ENCODE measurements around the gene SYNRG.

Gene SYNRG

DNA sequence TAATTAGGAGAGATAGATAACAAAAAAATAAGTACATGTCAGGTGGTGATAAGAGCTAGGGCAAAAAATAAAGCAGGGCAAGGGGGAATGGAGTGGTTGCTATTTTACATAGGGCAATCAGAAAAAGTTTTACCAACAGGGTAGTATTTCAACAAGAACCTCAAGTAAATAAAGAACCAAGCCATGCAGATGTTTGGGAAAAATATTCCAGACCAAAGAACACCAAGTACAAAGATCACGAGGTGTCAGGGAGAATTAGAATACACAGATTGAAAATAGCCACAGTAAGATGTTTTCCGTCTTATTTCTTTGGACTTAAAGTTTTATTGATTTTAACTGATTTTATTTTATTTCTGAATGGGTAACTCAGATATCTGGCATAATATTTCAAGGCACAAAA lies 11.1 kb downstream of the SYNRG start:
- no peak for DNase-seq (ENCODE audit: low read depth)

DNA sequence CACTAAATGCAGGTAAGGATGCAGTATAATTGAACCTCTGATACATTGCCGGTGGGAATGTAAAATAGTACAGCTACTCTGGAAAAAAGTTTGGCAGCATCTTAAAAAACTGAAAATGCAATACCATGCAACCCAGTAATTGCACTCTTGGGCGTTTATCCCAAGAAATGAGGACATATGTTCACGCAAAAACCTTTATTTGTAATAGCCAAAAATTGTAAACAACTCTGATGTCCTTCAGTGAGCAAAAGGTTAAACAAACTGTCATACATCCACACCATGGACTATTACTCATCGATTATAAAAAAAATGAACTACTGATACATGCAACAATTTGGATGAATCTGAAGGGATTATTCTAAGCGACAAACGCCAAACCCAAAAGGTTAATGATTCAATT lies 16.9 kb downstream of the SYNRG start:
- DNase-seq (ENCODE audit: low read depth): no peak

GRCh38 chr17:37585066-37585465 lies 24.2 kb downstream of the SYNRG start:
- no peak for DNase-seq (ENCODE audit: low read depth)

- no peak for DNase-seq (ENCODE audit: low read depth)
Observed at GRCh38 chr17:37576281-37576680, 32.9 kb downstream of the SYNRG start.

DNA sequence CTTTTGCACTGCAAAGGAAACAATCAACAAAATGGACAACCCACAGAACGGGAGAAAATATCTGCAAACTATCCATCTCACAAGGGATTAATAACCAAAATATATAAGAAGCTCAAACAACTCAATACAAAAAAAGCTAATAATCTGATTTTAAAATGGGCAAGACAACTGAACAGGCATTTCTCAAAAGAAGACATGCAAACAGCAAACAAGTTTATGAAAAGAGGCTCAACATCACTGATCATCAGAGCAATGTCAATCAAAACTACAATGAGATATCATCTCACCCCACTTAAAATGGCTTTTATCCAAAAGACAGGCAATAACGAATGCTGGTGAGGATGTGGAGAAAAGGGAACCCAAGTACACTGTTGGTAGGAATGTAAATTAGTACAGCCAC lies 34.8 kb downstream of the SYNRG start:
- DNase-seq (ENCODE audit: low read depth): no peak

- DNase-seq (ENCODE audit: low read depth): no peak
Observed at GRCh38 chr17:37571674-37572073, 37.5 kb downstream of the SYNRG start.

- DNase-seq (ENCODE audit: low read depth): peak; percentile 4
Observed at GRCh38 chr17:37570527-37571093, 38.6 kb downstream of the SYNRG start.

DNA sequence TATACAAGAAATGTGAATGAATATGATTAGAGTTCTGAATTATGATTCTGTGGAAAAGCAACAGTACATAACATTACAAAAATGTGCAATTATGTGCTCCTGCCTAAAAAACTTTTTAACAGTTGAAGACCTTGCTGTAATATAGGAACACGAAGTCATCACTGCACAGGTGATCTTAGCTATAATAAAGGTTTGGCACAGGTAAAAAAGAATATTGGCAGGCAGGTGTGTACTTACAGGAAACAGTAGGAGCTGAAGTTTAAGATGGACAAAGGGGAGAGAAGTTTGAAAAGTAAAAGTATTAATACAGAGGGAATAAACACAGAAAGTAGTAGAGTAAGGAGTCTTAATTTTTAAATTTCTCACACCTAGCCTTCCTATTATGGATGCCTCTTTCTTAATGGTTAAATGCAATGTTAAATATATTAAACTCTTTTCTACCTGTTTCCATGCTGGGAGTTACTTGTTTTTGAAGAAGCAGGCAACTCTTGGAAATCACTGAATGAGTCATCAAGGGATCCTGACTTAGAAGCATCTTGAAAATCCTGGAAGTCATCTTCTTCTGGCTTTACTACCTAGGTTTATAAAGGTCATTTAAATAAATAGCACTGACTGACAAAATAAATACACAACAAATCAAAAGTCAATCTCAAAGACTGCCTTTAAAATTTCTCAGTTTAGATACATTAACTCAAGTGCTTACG lies 40.7 kb downstream of the SYNRG start:
- DNase-seq (ENCODE audit: low read depth): no peak

- no peak for DNase-seq (ENCODE audit: low read depth)
Observed at GRCh38 chr17:37567538-37567937, 41.7 kb downstream of the SYNRG start.

- DNase-seq (ENCODE audit: low read depth): no peak
Observed at GRCh38 chr17:37567137-37567536, 42.1 kb downstream of the SYNRG start.

- no peak for DNase-seq (ENCODE audit: low read depth)
Observed at GRCh38 chr17:37564252-37564651, 45.0 kb downstream of the SYNRG start.

GRCh38 chr17:37562016-37562745 lies 47.0 kb downstream of the SYNRG start:
- DNase-seq (ENCODE audit: low read depth): no peak

DNA sequence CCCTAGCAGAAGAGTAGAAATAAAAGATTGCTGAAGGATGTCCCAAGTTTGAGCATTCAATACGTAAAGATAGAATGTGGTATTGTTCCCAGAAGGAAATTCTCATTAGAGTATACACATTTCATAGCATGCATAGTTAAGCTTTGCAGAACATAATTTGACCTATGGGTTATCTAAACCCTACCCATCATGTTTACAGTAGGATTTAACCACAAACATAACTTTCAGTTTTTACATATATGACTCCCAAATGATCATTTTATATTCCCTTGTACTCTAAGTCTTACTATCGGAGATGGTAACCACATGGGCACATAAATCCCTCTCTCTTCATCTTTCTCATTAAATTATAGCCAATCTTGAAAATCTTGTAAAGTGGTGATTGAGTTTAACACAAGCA lies 50.9 kb downstream of the SYNRG start:
- no peak for DNase-seq (ENCODE audit: low read depth)

GRCh38 chr17:37557482-37557881 lies 51.7 kb downstream of the SYNRG start:
- no peak for DNase-seq (ENCODE audit: low read depth)

DNA sequence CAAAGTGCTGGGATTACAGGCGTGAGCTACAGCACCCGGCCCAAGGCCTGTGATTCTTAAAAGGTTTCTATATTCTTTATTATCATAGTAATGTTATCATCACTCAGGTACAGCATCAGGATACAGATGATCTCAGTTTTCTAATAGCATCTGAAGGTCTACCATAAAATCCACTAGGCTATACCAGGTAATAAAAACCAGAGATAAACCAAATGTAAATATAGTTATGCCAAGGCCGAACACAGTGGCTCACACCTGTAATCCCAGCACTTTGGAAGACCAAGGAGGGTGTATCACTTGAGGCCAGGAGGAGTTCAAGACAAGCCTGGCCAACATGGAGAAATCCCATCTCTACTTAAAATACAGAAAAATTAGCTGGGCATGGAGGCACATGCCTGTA lies 53.8 kb downstream of the SYNRG start:
- no peak for DNase-seq (ENCODE audit: low read depth)

DNA sequence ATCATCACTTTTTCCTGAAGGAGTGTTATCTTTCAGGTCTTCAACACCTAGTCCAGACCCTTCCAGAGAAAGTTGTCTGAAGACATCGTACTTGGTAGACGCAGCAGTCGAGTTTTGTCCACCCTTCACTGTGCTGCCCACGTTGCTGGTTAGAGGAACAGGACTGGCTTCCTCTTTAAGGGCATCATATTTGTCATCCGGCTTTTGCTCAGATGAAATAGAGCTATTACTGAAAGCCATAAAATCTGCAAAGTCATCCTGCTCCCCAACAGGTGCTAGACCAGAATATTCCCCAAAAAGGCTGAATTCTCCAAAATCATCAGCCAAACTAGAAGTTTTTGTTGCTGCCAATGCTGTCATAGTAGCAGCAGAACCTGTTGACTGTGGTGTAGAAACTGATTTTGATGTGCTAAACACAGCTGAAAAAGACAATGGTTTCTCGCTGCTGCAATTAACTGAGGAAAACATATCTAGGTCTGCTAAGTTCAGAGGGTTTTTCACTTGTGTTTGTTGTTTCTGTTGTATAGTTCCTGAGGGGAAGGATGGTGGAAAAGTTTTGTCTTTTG lies 55.7 kb downstream of the SYNRG start:
- DNase-seq (ENCODE audit: low read depth): no peak

DNA sequence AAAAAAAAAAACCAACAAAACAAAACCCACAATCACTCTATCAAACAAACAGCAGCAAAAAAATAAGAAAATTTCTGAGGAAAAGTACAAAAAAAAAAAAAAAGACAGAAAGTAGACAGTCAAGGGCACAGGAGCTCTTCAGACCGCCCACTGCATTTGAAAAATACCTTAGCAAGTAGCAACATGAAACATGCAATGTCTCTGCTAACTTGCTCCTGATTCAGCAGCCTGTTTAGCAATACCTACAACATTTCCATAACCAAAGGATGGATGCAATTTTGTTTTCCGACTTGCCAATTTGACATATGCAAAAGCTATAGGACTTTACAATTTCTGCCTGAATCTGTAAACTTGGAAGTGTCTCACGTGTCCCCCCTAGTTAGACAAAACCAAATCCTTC lies 57.4 kb downstream of the SYNRG start:
- DNase-seq (ENCODE audit: low read depth): no peak

GRCh38 chr17:37547986-37548385 lies 61.2 kb downstream of the SYNRG start:
- no peak for DNase-seq (ENCODE audit: low read depth)

DNA sequence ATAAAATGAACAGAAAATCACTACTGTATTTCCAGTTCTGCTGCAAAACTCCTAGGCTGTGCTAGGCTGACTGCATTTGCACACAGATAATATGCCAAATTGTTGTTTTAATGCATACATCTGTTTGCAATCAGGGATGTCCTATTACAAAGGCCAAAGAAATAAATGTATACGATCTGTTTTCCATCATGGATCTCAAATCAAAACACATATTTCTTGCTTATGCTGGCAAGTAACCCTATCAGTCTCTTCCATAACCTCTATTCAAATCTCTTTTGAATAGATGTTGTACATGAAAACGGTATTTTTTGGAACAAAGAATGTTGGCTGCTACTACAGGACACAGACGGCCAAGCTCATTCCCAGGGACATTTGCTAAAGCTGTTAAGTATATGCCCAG lies 62.9 kb downstream of the SYNRG start:
- no peak for DNase-seq (ENCODE audit: low read depth)

DNA sequence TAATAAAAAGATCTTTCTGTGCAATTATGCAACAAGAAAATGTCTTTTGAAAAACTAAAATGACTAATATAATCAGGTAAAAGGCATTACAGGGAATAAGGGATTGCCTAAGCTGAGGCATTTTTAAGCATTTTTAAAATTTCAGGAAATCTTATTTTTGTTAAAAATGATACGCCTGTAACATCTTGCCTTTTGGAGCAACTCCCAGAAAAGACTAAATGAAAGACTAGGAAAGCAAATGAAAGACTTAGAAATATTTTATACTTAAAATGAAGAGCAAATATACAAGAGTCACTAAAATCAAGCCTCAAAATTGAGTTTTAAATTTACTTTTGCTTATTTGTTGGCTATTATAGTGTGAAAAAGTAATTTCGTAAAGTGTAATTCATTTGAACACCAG lies 63.7 kb downstream of the SYNRG start:
- no peak for DNase-seq (ENCODE audit: low read depth)

DNA sequence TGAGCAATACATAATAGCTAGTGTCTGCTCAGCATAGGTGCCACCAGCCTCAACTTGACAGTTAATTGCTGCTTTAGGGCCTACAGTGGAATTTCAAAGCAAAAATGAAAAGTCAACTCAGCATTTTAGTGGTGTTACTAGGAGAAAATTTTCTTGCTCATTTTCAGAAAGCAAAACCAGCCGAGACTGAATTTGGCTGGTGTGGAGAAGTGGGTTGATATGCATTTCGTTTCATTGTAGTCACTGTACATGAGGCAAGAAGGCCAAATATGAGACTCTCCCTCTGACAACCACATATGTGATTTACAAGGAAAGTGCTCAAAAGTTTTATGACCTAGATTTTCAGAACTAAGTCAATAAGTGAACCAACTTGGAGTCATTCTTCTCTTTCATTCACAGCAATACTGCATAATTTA lies 65.6 kb downstream of the SYNRG start:
- no peak for DNase-seq (ENCODE audit: low read depth)

DNA sequence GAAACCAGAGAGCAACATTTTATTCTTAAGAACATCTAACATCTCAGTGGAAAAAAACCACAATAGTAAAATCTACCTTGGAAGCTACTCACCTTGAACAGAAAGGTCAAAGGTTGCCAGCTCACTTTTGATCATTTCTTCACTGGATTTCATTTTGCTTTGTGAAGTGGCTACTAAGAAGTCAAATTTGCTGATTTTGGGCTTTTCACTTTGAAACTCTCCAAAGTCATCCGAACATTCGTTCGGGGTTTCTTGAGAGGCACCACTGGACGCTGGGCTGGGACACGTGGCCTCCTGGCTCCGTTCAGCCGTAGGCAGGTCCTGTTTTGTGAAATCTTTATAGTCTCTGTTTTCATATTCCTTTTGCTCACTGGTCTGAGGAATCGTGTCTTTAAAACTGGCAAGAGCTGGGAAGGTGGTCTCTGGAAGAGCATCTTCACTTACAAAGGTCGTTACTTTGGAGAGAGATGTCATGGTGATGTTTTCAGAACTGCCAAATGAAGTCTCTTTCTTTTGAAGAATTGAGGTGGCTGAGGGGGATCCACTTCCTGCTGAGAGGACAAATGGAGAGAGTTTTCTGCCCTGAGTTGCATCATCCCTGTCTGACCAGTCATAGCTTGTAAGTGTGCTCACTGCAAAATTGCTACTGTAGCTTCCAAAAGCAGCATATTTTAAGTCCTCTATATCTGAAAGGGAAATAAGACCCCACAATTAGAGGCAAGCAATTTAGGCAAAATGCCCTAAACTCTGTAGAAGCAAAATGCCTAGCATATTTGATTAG lies 67.1 kb downstream of the SYNRG start:
- DNase-seq (ENCODE audit: low read depth): no peak
